Loucy (cell line): ENCODE results near the gene OLFM1.

Experiments
- EZH2phosphoT487 ChIP-seq: fragments of 200-600 bp; IDR thresholded peaks from 2 replicates; pipeline ENCODE4 v1.6.1; 2018; ENCODE audit warnings: antibody characterized with exemption, mild to moderate bottlenecking, moderate library complexity, borderline replicate concordance
- TF ChIP-seq, protein P1 (sequence below): fragments of 200-600 bp; sonication (generic); conservative IDR thresholded peaks from 2 replicates; pipeline ENCODE4 v1.5.1; 2014; ENCODE audit warnings: mild to moderate bottlenecking, antibody characterized with exemption, low read length

DNA sequence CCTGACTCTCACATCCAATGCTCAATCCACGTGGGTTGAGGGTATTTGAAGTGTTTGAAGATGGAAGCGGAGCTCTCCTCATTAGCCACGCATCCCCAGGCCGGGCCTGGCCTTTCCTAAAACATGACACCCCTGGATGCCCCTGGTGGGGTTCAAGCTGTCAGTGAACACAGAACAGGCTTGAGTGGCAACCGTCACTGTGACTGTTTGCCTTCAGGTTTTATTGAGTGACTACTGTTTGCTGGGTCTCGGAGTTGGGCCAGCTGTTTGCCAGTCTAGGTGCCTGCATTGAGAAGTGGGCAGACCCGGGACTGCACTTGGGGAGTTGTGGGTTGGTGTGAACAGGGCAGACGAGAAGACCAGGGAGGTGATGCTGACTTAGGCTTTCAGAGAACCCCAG is 7.8 kb upstream of the OLFM1 start:
- TF ChIP-seq, protein P1, sequence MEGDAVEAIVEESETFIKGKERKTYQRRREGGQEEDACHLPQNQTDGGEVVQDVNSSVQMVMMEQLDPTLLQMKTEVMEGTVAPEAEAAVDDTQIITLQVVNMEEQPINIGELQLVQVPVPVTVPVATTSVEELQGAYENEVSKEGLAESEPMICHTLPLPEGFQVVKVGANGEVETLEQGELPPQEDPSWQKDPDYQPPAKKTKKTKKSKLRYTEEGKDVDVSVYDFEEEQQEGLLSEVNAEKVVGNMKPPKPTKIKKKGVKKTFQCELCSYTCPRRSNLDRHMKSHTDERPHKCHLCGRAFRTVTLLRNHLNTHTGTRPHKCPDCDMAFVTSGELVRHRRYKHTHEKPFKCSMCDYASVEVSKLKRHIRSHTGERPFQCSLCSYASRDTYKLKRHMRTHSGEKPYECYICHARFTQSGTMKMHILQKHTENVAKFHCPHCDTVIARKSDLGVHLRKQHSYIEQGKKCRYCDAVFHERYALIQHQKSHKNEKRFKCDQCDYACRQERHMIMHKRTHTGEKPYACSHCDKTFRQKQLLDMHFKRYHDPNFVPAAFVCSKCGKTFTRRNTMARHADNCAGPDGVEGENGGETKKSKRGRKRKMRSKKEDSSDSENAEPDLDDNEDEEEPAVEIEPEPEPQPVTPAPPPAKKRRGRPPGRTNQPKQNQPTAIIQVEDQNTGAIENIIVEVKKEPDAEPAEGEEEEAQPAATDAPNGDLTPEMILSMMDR = no peak
- no peak for TF ChIP-seq EZH2phosphoT487
